Endothelial cell of umbilical vein (primary cell): ENCODE measurements around the gene C1orf53. TPM values are rescaled to one million over a fixed set of nuclear protein-coding genes. Genes with fewer than 3 reads are reported as not detected.

ENCODE experiments used
- BruUV-seq: library from RNA; stranded (reverse); fragments of 400-500 nt; replicated peaks from 2 replicates; lab custom pipeline; 2021; lab: Mats Ljungman, UMichigan
- CTCF ChIA-PET: fragments of 300-600, 350-600 bp; sonication (Branson Sonifier 250); formaldehyde crosslinking; loops from one replicate; lab custom pipeline; 2021; ENCODE audit warnings: antibody characterized with exemption, inconsistent platforms; lab: Charles Lee
- POLR2A ChIA-PET: fragments of 300-600, 350-600 bp; sonication (Branson Sonifier 250); formaldehyde crosslinking; loops from one replicate; lab custom pipeline; 2021; ENCODE audit warnings: antibody characterized with exemption, inconsistent platforms; lab: Charles Lee
- DNase-seq: peaks from one replicate; pipeline ENCODE4 v3.0.0-alpha.2; 2011; ENCODE audit warnings: low read depth, low spot score
- FAIRE-seq: peaks from 2 replicates; lab custom pipeline; 2011; peaks lifted over from hg19 to GRCh38; lab: Jason Lieb, UNC
- H2AFZ ChIP-seq: 2 replicates; pipeline ENCODE4 v1.6.0; 2012; ENCODE audit warnings: low read depth, low read length, control low read depth, inconsistent platforms
- H3K27ac ChIP-seq: 2 replicates; pipeline ENCODE4 v1.5.1; 2011; ENCODE audit warnings: low read depth, mild to moderate bottlenecking, control low read depth, low read length, moderate library complexity; ENCODE audit not compliant: insufficient read depth
- H3K27me3 ChIP-seq, 2 experiments: 2 replicates each; pipeline versions ENCODE4 v1.6.0 to v1.6.1; 2011; ENCODE audit warnings: low read length in 2 of 2, mixed read lengths in 1 of 2; ENCODE audit not compliant: control insufficient read depth in 2 of 2, insufficient read depth in 2 of 2
- H3K36me3 ChIP-seq, 2 experiments: 2 replicates in 1 of 2; 3 replicates in 1 of 2; pipeline ENCODE4 v1.5.1; 2011; ENCODE audit warnings: low read length in 2 of 2, mild to moderate bottlenecking in 1 of 2, moderate library complexity in 1 of 2; ENCODE audit not compliant: control insufficient read depth in 2 of 2, insufficient read depth in 2 of 2; ENCODE audit errors: extremely low read depth in 1 of 2
- H3K4me1 ChIP-seq: 3 replicates; pipeline ENCODE4 v1.5.1; 2011; ENCODE audit warnings: mild to moderate bottlenecking, low read length; ENCODE audit not compliant: control insufficient read depth, insufficient read depth; ENCODE audit errors: extremely low read depth
- H3K4me2 ChIP-seq: 2 replicates; pipeline ENCODE4 v1.6.1; 2011; ENCODE audit warnings: low read length, control low read depth, mixed read lengths; ENCODE audit not compliant: insufficient read depth
- H3K4me3 ChIP-seq, 3 experiments: fragments of 200-600 bp in 1 of 3; sonication (generic), shearing (Covaris generic) in 1 of 3; replicated peaks in 1 of 3; 2 replicates each; pipeline ENCODE4 v1.5.1; 2011 to 2016; ENCODE audit warnings: control low read depth in 3 of 3, low read length in 3 of 3, mild to moderate bottlenecking in 2 of 3, inconsistent platforms in 1 of 3, low read depth in 1 of 3, moderate library complexity in 1 of 3; ENCODE audit not compliant: insufficient read depth in 1 of 3
- H3K79me2 ChIP-seq: 2 replicates; pipeline ENCODE4 v1.6.0; 2012; ENCODE audit warnings: low read length, inconsistent platforms; ENCODE audit not compliant: control insufficient read depth, insufficient read depth
- H3K9ac ChIP-seq: replicated peaks from 2 replicates; pipeline ENCODE3; 2011; ENCODE audit warnings: low read length, control low read depth; ENCODE audit not compliant: insufficient read depth; ENCODE audit errors: extremely low read depth
- H3K9me1 ChIP-seq: replicated peaks from 3 replicates; pipeline ENCODE4 v1.6.0; 2011; ENCODE audit warnings: mild to moderate bottlenecking, low read length; ENCODE audit not compliant: control insufficient read depth, insufficient read depth; ENCODE audit errors: extremely low read depth
- H3K9me3 ChIP-seq: replicated peaks from 2 replicates; pipeline ENCODE4 v1.5.1; 2012; ENCODE audit warnings: low read length, inconsistent platforms; ENCODE audit not compliant: control insufficient read depth, insufficient read depth
- H4K20me1 ChIP-seq: replicated peaks from 2 replicates; pipeline ENCODE3; 2011; ENCODE audit warnings: mild to moderate bottlenecking, low read length; ENCODE audit not compliant: control insufficient read depth, insufficient read depth; ENCODE audit errors: extremely low read depth
- EZH2 ChIP-seq: IDR thresholded peaks from 2 replicates; pipeline ENCODE4 v1.6.1; 2012; ENCODE audit warnings: borderline replicate concordance, low read depth, mild to moderate bottlenecking, moderate library complexity, low read length, inconsistent platforms; ENCODE audit not compliant: severe bottlenecking
- FOS ChIP-seq: IDR thresholded peaks from 2 replicates; pipeline ENCODE4 v1.6.1; 2011; ENCODE audit warnings: mild to moderate bottlenecking, low read length, moderate library complexity, borderline replicate concordance; ENCODE audit not compliant: insufficient read depth
- JUN ChIP-seq: IDR thresholded peaks from 2 replicates; pipeline ENCODE4 v1.6.1; 2011; ENCODE audit warnings: borderline replicate concordance, low read depth; ENCODE audit not compliant: insufficient read length, insufficient read depth
- MAX ChIP-seq: IDR thresholded peaks from 2 replicates; pipeline ENCODE4 v1.6.1; 2011; ENCODE audit not compliant: insufficient read depth, insufficient read length
- MYC ChIP-seq: IDR thresholded peaks from one replicate; pipeline ENCODE4 v1.6.1; 2011; ENCODE audit warnings: mild to moderate bottlenecking, low read depth, low read length
- dilution Hi-C: fragments of 300-500 bp; cut with MboI; formaldehyde crosslinking; loops from one replicate; pipeline ENCODE4 v1.15.0; 2019; ENCODE audit warnings: low sequenced_read_pairs; ENCODE audit not compliant: extremely low pct_ligation_motif_present
- intact Hi-C: fragments of 100-400 bp; cut with micrococcal nuclease; formaldehyde crosslinking; loops from one replicate; pipeline ENCODE4 v1.10.0; 2022
- polyA plus RNA-seq, 4 experiments: library from polyadenylated mRNA; depleted of rRNA in 3 of 4; stranded (reverse) in 3 of 4; unstranded in 1 of 4; fragments of >200 nt; gene quantifications; 2 replicates each; pipeline versions ENCODE4 v1.2.1 to v1.2.3, GENCODE V29; 2011 to 2012; ENCODE audit warnings: missing spikeins in 1 of 4
- total RNA-seq: library from RNA; stranded (reverse); gene quantifications from 2 replicates; pipeline ENCODE4 v1.2.3, GENCODE V29; 2021

The C1orf53 gene
- total and polyA plus RNA-seq, 2 donors (not counting 3 experiments of a cell fraction or from before 2014, with no cell fraction given): 3.5 to 6.5 TPM

GRCh38 chr1:197911857-197912696 is 9.6 kb downstream of the C1orf53 start:
- Histone ChIP-seq H3K9me1 (no peaks in the 10 kb centered on the region), H3K79me2 (no peaks in the 10 kb centered on the region), H3K4me3 (no peak overlapping the region), H4K20me1 (no peaks in the 10 kb centered on the region), H3K4me2 (peak overlapping the region; percentile 26), H3K27me3 (peaks cover 89 to 99% of the 10 kb centered on the region in 2 experiments), H3K4me1 (peaks cover 26% of the 10 kb centered on the region), H2AFZ (peak overlapping the region; percentile 20), H3K9ac (no peak overlapping the region), H3K36me3 (no peaks in the 10 kb centered on the region), H3K27ac (no peak overlapping the region), H3K9me3 (no peaks in the 10 kb centered on the region)
- peak; percentile 18 for DNase-seq
- intact Hi-C loops (loop anchor here (5.0 kb wide), 1 partner anchor 765 kb away; the partner anchor contains the start of gene ASPM), dilution Hi-C loops (no loop called here)
- ChIA-PET CTCF (interaction anchor here (0.8 to 4.9 kb wide), 5 partner anchors 9 to 392 kb away, joined by 4 to 17 read pairs (median 7); partner anchors contain the start of gene C1orf53), POLR2A (no interaction called here)
- TF ChIP-seq JUN: no peak
- peak; percentile 65 for TF ChIP-seq EZH2
- TF ChIP-seq MYC: no peak
- no peak for TF ChIP-seq FOS
- TF ChIP-seq MAX: no peak
- FAIRE-seq: peak; percentile 18
- no TSS peak for BruUV-seq
